GM18861 (cell line): Measurements from ENCODE around the gene CEP72.

ENCODE experiments used
- ATAC-seq: cut with Tn5 transposase; IDR thresholded peaks from one replicate; pipeline ENCODE4 v1.9.1; 2021; ENCODE audit not compliant: unreplicated experiment

Gene CEP72

GRCh38 chr5:652023-652515 lies 39.9 kb downstream of the CEP72 start:
- ATAC-seq: no peak

- no peak for ATAC-seq
These were observed 40.7 kb downstream of the CEP72 start for GRCh38 chr5:652773-653350.

GRCh38 chr5:654071-654778 lies 42.1 kb downstream of the CEP72 start:
- ATAC-seq: no peak

GRCh38 chr5:655406-655805 lies 43.3 kb downstream of the CEP72 start:
- no peak for ATAC-seq

GRCh38 chr5:657570-657969 lies 45.4 kb downstream of the CEP72 start:
- no peak for ATAC-seq

GRCh38 chr5:658103-658502 lies 46.0 kb downstream of the CEP72 start:
- ATAC-seq: no peak

GRCh38 chr5:659496-660263 lies 47.5 kb downstream of the CEP72 start:
- no peak for ATAC-seq

- no peak for ATAC-seq
These were observed 48.4 kb downstream of the CEP72 start for GRCh38 chr5:660491-661030.

GRCh38 chr5:661891-662750 lies 50.0 kb downstream of the CEP72 start:
- no peak for ATAC-seq

GRCh38 chr5:662751-663435 lies 50.8 kb downstream of the CEP72 start:
- no peak for ATAC-seq

- no peak for ATAC-seq
These were observed 51.5 kb downstream of the CEP72 start for GRCh38 chr5:663436-664342.

GRCh38 chr5:664343-664993 lies 52.3 kb downstream of the CEP72 start:
- no peak for ATAC-seq

- no peak for ATAC-seq
These were observed 52.8 kb downstream of the CEP72 start for GRCh38 chr5:664994-665360.

- ATAC-seq: no peak
These were observed 53.4 kb downstream of the CEP72 start for GRCh38 chr5:665541-665955.

GRCh38 chr5:665956-666711 lies 54.0 kb downstream of the CEP72 start:
- no peak for ATAC-seq

GRCh38 chr5:666816-667498 lies 54.8 kb downstream of the CEP72 start:
- ATAC-seq: no peak

- no peak for ATAC-seq
These were observed 56.3 kb downstream of the CEP72 start for GRCh38 chr5:668283-668995.
